ENCODE data around the gene ACAN. TPM values are rescaled to one million over a fixed set of nuclear protein-coding genes. Genes with fewer than 3 reads are reported as not detected.

Gene ACAN
- total and polyA plus RNA-seq, 8 donors = 0.04 to 5.7 (median 0.22) TPM; not detected in 1

- Histone ChIP-seq H3K36me3 (no peaks in the 10 kb centered on the region), H3K9me3 (no peaks in the 10 kb centered on the region), H3K4me1 (no peaks in the 10 kb centered on the region), H3K4me3 (no peak overlapping the region), H3K27ac (no peak overlapping the region), H3K27me3 (no peaks in the 10 kb centered on the region)
- intact Hi-C loops (cut with DNase I) = no loop called here
- FAIRE-seq (no peak), ATAC-seq (no peak), DNase-seq (no peak)
- WGBS, 2 donors = 65 to 76% methylated on average over 11 of the region's 11 CpGs
- no peak for TF ChIP-seq CTCF (IDR thresholded peaks at IDR 0.05)
Measured at GRCh38 chr15:88858934-88859333, 55.7 kb downstream of the ACAN start.

- H3K9me3 ChIP-seq = no peaks in the 10 kb centered on the region
- H3K4me1 ChIP-seq = no peaks in the 10 kb centered on the region
- intact Hi-C loops (cut with DNase I) = no loop called here
- H3K27me3 ChIP-seq = no peaks in the 10 kb centered on the region
- H3K27ac ChIP-seq = no peak overlapping the region
- WGBS, 2 donors = 42 to 53% methylated on average over 7 of the region's 7 CpGs
- no peak for DNase-seq
- TF ChIP-seq CTCF (IDR thresholded peaks at IDR 0.05) = no peak
- no peak for ATAC-seq
- no peak overlapping the region for H3K4me3 ChIP-seq
- no peak for FAIRE-seq
- no peaks in the 10 kb centered on the region for H3K36me3 ChIP-seq
Measured at GRCh38 chr15:88859550-88859949, 56.3 kb downstream of the ACAN start.

- intact Hi-C loops (cut with DNase I) = no loop called here
- WGBS, 2 donors = 44 to 51% methylated on average over 7 of the region's 7 CpGs
- Histone ChIP-seq H3K36me3 (no peaks in the 10 kb centered on the region), H3K4me1 (no peaks in the 10 kb centered on the region), H3K27me3 (no peaks in the 10 kb centered on the region), H3K27ac (no peak overlapping the region), H3K9me3 (no peaks in the 10 kb centered on the region), H3K4me3 (no peak overlapping the region)
- TF ChIP-seq CTCF (IDR thresholded peaks at IDR 0.05) = no peak
- no peak for ATAC-seq
- FAIRE-seq = no peak
- no peak for DNase-seq
Measured at GRCh38 chr15:88860212-88860611, 57.0 kb downstream of the ACAN start.

- FAIRE-seq = no peak
- no peaks in the 10 kb centered on the region for H3K9me3 ChIP-seq
- no peak for TF ChIP-seq CTCF (IDR thresholded peaks at IDR 0.05)
- H3K36me3 ChIP-seq = no peaks in the 10 kb centered on the region
- no peak overlapping the region for H3K27ac ChIP-seq
- no peak for DNase-seq
- no peak for ATAC-seq
- H3K4me3 ChIP-seq = no peak overlapping the region
- no peaks in the 10 kb centered on the region for H3K27me3 ChIP-seq
- intact Hi-C loops (cut with DNase I) = no loop called here
- WGBS, 2 donors = 25 to 38% methylated on average over 1 of the region's 1 CpG
- no peaks in the 10 kb centered on the region for H3K4me1 ChIP-seq
Measured at GRCh38 chr15:88863412-88863811, 60.2 kb downstream of the ACAN start.

GRCh38 chr15:88864861-88865497 lies 61.7 kb downstream of the ACAN start:
- FAIRE-seq = no peak
- Histone ChIP-seq H3K4me1 (no peaks in the 10 kb centered on the region), H3K9me3 (no peaks in the 10 kb centered on the region), H3K4me3 (no peak overlapping the region), H3K27me3 (no peaks in the 10 kb centered on the region), H3K36me3 (no peaks in the 10 kb centered on the region), H3K27ac (no peak overlapping the region)
- no peak for ATAC-seq
- intact Hi-C loops (cut with DNase I) = no loop called here
- 40 to 62% methylated on average over 4 of the region's 4 CpGs for WGBS, 2 donors
- no peak for TF ChIP-seq CTCF (IDR thresholded peaks at IDR 0.05)
- no peak for DNase-seq
